ENCODE data around the gene PIM2. TPM values are rescaled to one million over a fixed set of nuclear protein-coding genes. Genes with fewer than 3 reads are reported as not detected.
"Not testable (repeated sequence)": the region's sequence is repeated elsewhere in the genome, so short reads cannot be mapped to it uniquely, and the experiment has no call there.

Gene PIM2
- total and polyA plus RNA-seq, 4 donors, result 4.5 to 28.3 (median 6.9) TPM

DNA sequence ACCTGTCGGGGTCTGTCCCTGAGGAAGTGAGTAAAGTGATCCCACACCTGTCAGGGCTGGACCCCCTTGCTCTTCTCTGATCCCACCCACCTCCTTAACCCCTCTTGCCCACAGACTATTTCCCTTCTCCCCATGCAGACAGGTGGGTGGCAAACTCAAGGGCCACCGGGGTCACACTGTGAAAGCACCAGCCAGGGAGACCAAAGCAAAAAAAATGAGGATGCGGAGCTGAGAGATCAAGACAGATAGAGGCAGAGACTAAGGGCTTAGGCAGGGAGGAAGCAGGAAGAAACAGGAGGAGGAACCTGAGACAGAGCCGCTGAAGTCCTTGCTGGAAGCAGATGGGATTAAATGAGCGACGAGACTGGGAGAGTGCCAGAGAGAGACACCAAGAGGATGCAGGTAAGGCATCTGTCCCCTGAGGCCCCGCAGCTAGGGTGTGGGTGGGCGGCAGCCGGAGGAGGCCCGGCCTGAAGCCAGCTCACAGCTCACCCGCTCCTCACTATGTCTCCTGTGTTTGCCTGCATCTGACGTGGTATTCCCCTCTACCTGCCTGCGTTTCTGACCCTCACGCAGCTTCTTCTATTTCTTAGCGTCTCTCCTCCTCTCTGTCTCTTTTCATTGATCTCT, 28.4 kb downstream of the PIM2 start:
- Histone ChIP-seq H3K9ac (ENCODE audit: low read depth in 1 of 2, low read length in 2 of 2) (no peak overlapping the region), H3K27ac (ENCODE audit: low read depth in 1 of 2, low read length in 2 of 2) (no peak overlapping the region), H3K4me3 (ENCODE audit: low read depth in 1 of 3, low read length in 3 of 3) (peak overlapping the region in 1 of 3 donors; percentile 71), H3K9me3 (ENCODE audit: control insufficient read depth in 4 of 4, low read length in 3 of 4) (no peaks in the 10 kb centered on the region), H3K27me3 (ENCODE audit: control insufficient read depth in 4 of 4, insufficient read depth in 4 of 4, low read length in 3 of 4) (no peaks in the 10 kb centered on the region), H3K36me3 (ENCODE audit: control insufficient read depth in 4 of 4, insufficient read depth in 3 of 4, low read depth in 1 of 4, low read length in 3 of 4) (peaks cover 0 to 3% (median 0%) of the 10 kb centered on the region in 4 donors), H3K4me1 (ENCODE audit: control insufficient read depth in 4 of 4, insufficient read depth in 4 of 4, low read length in 3 of 4) (peaks cover 0 to 9% (median 6%) of the 10 kb centered on the region in 4 donors)
- 56% methylated on average over 15 of the region's 15 CpGs for WGBS
- no peak for TF ChIP-seq JUND (IDR thresholded peaks at IDR 0.05)
- no peak for TF ChIP-seq FOXA2 (IDR thresholded peaks at IDR 0.05)
- no peak for TF ChIP-seq NR2F2 (IDR thresholded peaks at IDR 0.05)
- TF ChIP-seq RAD21 (IDR thresholded peaks at IDR 0.05), result no peak
- no peak for TF ChIP-seq EGR1 (IDR thresholded peaks at IDR 0.05; ENCODE audit: low read depth in 2 of 2)
- no peak for TF ChIP-seq FOXA1 (IDR thresholded peaks at IDR 0.05)
- TF ChIP-seq TAF1 (conservative IDR thresholded peaks at IDR 0.05), result no peak
- TF ChIP-seq, protein P1, sequence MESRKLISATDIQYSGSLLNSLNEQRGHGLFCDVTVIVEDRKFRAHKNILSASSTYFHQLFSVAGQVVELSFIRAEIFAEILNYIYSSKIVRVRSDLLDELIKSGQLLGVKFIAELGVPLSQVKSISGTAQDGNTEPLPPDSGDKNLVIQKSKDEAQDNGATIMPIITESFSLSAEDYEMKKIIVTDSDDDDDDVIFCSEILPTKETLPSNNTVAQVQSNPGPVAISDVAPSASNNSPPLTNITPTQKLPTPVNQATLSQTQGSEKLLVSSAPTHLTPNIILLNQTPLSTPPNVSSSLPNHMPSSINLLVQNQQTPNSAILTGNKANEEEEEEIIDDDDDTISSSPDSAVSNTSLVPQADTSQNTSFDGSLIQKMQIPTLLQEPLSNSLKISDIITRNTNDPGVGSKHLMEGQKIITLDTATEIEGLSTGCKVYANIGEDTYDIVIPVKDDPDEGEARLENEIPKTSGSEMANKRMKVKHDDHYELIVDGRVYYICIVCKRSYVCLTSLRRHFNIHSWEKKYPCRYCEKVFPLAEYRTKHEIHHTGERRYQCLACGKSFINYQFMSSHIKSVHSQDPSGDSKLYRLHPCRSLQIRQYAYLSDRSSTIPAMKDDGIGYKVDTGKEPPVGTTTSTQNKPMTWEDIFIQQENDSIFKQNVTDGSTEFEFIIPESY (IDR thresholded peaks at IDR 0.05), result no peak
- TF ChIP-seq HNF4A (conservative IDR thresholded peaks at IDR 0.05), result no peak
- no peak for TF ChIP-seq HNF4G (IDR thresholded peaks at IDR 0.05)
- no peak for DNase-seq (ENCODE audit: low spot score)

DNA sequence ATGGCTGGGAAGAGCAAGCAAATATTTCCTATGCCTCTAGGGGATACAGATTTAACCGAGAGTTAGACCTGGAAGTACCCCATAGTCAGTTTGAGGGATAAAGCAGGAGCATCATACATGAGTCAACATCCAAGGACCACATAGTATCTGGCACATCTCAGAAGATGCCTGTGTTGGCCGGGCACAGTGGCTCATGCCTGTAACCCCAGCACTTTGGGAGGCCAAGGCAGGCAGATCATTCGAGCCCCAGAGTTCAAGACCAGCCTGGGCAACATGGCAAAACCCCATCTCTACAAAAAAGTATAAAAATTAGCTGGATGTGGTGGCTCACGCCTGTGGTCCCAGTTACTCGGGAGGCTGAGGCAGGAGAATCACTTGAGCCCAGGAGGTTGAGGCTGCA, 32.2 kb downstream of the PIM2 start:
- not testable (repeated sequence) for H3K9ac ChIP-seq (ENCODE audit: low read depth in 1 of 2, low read length in 2 of 2); H3K27me3 ChIP-seq (ENCODE audit: control insufficient read depth in 4 of 4, insufficient read depth in 4 of 4, low read length in 3 of 4); DNase-seq (ENCODE audit: low spot score); H3K4me3 ChIP-seq (ENCODE audit: low read depth in 1 of 3, low read length in 3 of 3); H3K27ac ChIP-seq (ENCODE audit: low read depth in 1 of 2, low read length in 2 of 2); H3K9me3 ChIP-seq (ENCODE audit: control insufficient read depth in 4 of 4, low read length in 3 of 4); H3K36me3 ChIP-seq (ENCODE audit: control insufficient read depth in 4 of 4, insufficient read depth in 3 of 4, low read depth in 1 of 4, low read length in 3 of 4); H3K4me1 ChIP-seq (ENCODE audit: control insufficient read depth in 4 of 4, insufficient read depth in 4 of 4, low read length in 3 of 4)
- WGBS, result 89% methylated on average over 5 of the region's 5 CpGs

DNA sequence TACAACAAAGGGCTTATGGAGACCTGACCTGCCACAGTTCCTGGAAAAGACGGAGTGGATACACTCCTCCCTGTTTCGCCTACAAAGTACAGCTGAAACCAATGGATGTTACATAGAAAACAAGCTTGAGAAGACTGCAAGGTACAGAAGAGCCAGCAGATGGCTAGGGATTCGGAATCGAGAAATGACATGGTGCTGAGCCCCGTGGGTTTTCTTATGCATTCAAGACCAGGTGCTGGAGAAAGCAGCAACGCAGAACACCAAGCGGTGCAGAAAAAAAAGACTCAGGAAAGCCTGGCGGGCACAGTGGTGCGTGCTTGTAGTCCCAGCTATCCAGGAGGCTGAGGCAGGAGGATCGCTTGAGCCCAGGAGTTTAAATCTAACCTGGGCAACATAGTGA, 35.1 kb downstream of the PIM2 start:
- Histone ChIP-seq H3K4me1 (ENCODE audit: control insufficient read depth in 4 of 4, insufficient read depth in 4 of 4, low read length in 3 of 4) (no peaks in the 10 kb centered on the region), H3K9me3 (ENCODE audit: control insufficient read depth in 4 of 4, low read length in 3 of 4) (no peaks in the 10 kb centered on the region), H3K27ac (ENCODE audit: low read depth in 1 of 2, low read length in 2 of 2) (no peak overlapping the region), H3K9ac (ENCODE audit: low read depth in 1 of 2, low read length in 2 of 2) (no peak overlapping the region), H3K36me3 (ENCODE audit: control insufficient read depth in 4 of 4, insufficient read depth in 3 of 4, low read depth in 1 of 4, low read length in 3 of 4) (no peaks in the 10 kb centered on the region), H3K27me3 (ENCODE audit: control insufficient read depth in 4 of 4, insufficient read depth in 4 of 4, low read length in 3 of 4) (no peaks in the 10 kb centered on the region), H3K4me3 (ENCODE audit: low read depth in 1 of 3, low read length in 3 of 3) (no peak overlapping the region)
- 73% methylated on average over 10 of the region's 10 CpGs for WGBS
- TF ChIP-seq JUND (IDR thresholded peaks at IDR 0.05), result no peak
- no peak for TF ChIP-seq EGR1 (IDR thresholded peaks at IDR 0.05; ENCODE audit: low read depth in 2 of 2)
- TF ChIP-seq, protein P2, sequence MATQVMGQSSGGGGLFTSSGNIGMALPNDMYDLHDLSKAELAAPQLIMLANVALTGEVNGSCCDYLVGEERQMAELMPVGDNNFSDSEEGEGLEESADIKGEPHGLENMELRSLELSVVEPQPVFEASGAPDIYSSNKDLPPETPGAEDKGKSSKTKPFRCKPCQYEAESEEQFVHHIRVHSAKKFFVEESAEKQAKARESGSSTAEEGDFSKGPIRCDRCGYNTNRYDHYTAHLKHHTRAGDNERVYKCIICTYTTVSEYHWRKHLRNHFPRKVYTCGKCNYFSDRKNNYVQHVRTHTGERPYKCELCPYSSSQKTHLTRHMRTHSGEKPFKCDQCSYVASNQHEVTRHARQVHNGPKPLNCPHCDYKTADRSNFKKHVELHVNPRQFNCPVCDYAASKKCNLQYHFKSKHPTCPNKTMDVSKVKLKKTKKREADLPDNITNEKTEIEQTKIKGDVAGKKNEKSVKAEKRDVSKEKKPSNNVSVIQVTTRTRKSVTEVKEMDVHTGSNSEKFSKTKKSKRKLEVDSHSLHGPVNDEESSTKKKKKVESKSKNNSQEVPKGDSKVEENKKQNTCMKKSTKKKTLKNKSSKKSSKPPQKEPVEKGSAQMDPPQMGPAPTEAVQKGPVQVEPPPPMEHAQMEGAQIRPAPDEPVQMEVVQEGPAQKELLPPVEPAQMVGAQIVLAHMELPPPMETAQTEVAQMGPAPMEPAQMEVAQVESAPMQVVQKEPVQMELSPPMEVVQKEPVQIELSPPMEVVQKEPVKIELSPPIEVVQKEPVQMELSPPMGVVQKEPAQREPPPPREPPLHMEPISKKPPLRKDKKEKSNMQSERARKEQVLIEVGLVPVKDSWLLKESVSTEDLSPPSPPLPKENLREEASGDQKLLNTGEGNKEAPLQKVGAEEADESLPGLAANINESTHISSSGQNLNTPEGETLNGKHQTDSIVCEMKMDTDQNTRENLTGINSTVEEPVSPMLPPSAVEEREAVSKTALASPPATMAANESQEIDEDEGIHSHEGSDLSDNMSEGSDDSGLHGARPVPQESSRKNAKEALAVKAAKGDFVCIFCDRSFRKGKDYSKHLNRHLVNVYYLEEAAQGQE (IDR thresholded peaks at IDR 0.05), result no peak
- TF ChIP-seq, protein P3, sequence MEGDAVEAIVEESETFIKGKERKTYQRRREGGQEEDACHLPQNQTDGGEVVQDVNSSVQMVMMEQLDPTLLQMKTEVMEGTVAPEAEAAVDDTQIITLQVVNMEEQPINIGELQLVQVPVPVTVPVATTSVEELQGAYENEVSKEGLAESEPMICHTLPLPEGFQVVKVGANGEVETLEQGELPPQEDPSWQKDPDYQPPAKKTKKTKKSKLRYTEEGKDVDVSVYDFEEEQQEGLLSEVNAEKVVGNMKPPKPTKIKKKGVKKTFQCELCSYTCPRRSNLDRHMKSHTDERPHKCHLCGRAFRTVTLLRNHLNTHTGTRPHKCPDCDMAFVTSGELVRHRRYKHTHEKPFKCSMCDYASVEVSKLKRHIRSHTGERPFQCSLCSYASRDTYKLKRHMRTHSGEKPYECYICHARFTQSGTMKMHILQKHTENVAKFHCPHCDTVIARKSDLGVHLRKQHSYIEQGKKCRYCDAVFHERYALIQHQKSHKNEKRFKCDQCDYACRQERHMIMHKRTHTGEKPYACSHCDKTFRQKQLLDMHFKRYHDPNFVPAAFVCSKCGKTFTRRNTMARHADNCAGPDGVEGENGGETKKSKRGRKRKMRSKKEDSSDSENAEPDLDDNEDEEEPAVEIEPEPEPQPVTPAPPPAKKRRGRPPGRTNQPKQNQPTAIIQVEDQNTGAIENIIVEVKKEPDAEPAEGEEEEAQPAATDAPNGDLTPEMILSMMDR (IDR thresholded peaks at IDR 0.05; ENCODE audit: low read depth, low read length, missing input control), result no peak
- TF ChIP-seq YY1 (IDR thresholded peaks at IDR 0.05), result no peak
- no peak for TF ChIP-seq TAF1 (conservative IDR thresholded peaks at IDR 0.05)
- no peak for TF ChIP-seq SP1 (IDR thresholded peaks at IDR 0.05)
- no peak for TF ChIP-seq HNF4G (IDR thresholded peaks at IDR 0.05)
- no peak for TF ChIP-seq NR2F2 (IDR thresholded peaks at IDR 0.05)
- no peak for TF ChIP-seq RAD21 (IDR thresholded peaks at IDR 0.05)
- no peak for TF ChIP-seq GABPA (IDR thresholded peaks at IDR 0.05 in 1 of 2, conservative IDR thresholded peaks at IDR 0.05 in 1 of 2)
- TF ChIP-seq, protein P4, sequence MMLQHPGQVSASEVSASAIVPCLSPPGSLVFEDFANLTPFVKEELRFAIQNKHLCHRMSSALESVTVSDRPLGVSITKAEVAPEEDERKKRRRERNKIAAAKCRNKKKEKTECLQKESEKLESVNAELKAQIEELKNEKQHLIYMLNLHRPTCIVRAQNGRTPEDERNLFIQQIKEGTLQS (IDR thresholded peaks at IDR 0.05), result no peak
- TF ChIP-seq FOXA1 (IDR thresholded peaks at IDR 0.05), result no peak
- TF ChIP-seq RXRA (IDR thresholded peaks at IDR 0.05), result no peak
- TF ChIP-seq, protein P5, sequence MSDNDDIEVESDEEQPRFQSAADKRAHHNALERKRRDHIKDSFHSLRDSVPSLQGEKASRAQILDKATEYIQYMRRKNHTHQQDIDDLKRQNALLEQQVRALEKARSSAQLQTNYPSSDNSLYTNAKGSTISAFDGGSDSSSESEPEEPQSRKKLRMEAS (IDR thresholded peaks at IDR 0.05), result no peak
- no peak for TF ChIP-seq FOXA2 (IDR thresholded peaks at IDR 0.05)
- TF ChIP-seq, protein P1 (IDR thresholded peaks at IDR 0.05), result no peak
- no peak for TF ChIP-seq HNF4A (conservative IDR thresholded peaks at IDR 0.05)
- DNase-seq (ENCODE audit: low spot score), result no peak

Measured in liver (tissue), 9 donors.